22Rv1 (cell line): ENCODE measurements around the gene PKHD1.

Experiments used
- ZFX ChIP-seq: fragments of 450-650 bp; IDR thresholded peaks from 2 replicates; pipeline ENCODE4 v1.6.1; 2017; ENCODE audit warnings: antibody characterized with exemption, borderline replicate concordance
- TF ChIP-seq, protein P1 (sequence below): fragments of 450-650 bp; IDR thresholded peaks from 2 replicates; pipeline ENCODE4 v1.5.1; 2017; ENCODE audit warnings: mild to moderate bottlenecking

DNA sequence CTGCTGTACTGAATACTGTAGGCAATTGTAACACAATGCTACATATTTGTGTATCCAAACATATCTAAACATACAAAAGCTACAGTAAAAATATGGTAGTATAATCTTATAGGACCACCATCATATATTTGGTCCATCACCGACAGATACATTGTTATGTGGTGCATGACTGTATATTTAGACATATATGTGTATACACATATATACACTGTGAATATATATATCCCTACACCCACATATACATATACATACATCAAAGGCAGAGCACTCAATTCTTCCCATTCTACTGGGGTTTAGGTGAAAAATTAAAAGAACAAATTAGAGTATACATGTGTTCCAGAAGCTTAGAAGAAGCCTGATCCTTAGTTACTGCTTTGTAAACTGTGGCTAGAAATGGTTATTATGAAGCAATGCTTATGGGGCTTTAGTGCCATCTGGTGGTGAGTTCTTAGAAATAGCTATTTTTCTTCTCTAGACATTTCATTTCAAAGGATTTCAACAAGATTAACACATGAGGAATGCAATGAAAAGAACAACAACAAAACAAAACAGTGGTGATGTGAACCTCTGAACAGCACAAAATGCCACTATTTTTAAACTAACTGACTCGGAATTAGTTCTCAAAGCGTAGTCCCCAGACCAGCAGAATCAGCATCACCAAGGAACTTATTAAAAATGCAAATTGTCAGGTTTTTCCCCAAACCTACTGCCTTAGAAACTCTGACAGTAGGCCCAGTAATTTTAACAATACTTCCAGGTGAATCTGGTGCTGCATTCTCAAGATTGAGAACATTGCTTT is 38.0 kb downstream of the PKHD1 start:
- TF ChIP-seq, protein P1, sequence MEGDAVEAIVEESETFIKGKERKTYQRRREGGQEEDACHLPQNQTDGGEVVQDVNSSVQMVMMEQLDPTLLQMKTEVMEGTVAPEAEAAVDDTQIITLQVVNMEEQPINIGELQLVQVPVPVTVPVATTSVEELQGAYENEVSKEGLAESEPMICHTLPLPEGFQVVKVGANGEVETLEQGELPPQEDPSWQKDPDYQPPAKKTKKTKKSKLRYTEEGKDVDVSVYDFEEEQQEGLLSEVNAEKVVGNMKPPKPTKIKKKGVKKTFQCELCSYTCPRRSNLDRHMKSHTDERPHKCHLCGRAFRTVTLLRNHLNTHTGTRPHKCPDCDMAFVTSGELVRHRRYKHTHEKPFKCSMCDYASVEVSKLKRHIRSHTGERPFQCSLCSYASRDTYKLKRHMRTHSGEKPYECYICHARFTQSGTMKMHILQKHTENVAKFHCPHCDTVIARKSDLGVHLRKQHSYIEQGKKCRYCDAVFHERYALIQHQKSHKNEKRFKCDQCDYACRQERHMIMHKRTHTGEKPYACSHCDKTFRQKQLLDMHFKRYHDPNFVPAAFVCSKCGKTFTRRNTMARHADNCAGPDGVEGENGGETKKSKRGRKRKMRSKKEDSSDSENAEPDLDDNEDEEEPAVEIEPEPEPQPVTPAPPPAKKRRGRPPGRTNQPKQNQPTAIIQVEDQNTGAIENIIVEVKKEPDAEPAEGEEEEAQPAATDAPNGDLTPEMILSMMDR: peak; percentile 88
- no peak for TF ChIP-seq ZFX
